ENCODE data around the gene NEUROG3. TPM values are rescaled to one million over a fixed set of nuclear protein-coding genes. Genes with fewer than 3 reads are reported as not detected.

The NEUROG3 gene
- total RNA-seq, 1 donor from 2014 or later, result not detected

GRCh38 chr10:69584624-69585023 is 11.4 kb upstream of the NEUROG3 start:
- H3K4me3 ChIP-seq, result no peak overlapping the region
- peaks cover 4% of the 10 kb centered on the region for H3K9me3 ChIP-seq (replicated peaks)
- no peak for DNase-seq
- H3K4me1 ChIP-seq, result no peaks in the 10 kb centered on the region
- intact Hi-C loops (cut with micrococcal nuclease), result no loop called here
- no peak overlapping the region for H3K27ac ChIP-seq (replicated peaks)
- no peaks in the 10 kb centered on the region for H3K36me3 ChIP-seq
- peaks cover 40% of the 10 kb centered on the region for H3K27me3 ChIP-seq (ENCODE audit: low read depth)
- no peak for TF ChIP-seq CTCF (IDR thresholded peaks at IDR 0.05; ENCODE audit: borderline replicate concordance)

- H3K27ac ChIP-seq (replicated peaks), result no peak overlapping the region
- intact Hi-C loops (cut with micrococcal nuclease), result no loop called here
- peaks cover 1% of the 10 kb centered on the region for H3K9me3 ChIP-seq (replicated peaks)
- H3K4me1 ChIP-seq, result no peaks in the 10 kb centered on the region
- peaks cover 54% of the 10 kb centered on the region for H3K27me3 ChIP-seq (ENCODE audit: low read depth)
- DNase-seq, result no peak
- TF ChIP-seq CTCF (IDR thresholded peaks at IDR 0.05; ENCODE audit: borderline replicate concordance), result no peak
- H3K36me3 ChIP-seq, result no peaks in the 10 kb centered on the region
- no peak overlapping the region for H3K4me3 ChIP-seq
Measured at GRCh38 chr10:69583106-69583505, 9.9 kb upstream of the NEUROG3 start.

GRCh38 chr10:69580435-69580834 is 7.2 kb upstream of the NEUROG3 start:
- DNase-seq, result no peak
- no peak for TF ChIP-seq CTCF (IDR thresholded peaks at IDR 0.05; ENCODE audit: borderline replicate concordance)
- H3K36me3 ChIP-seq, result no peaks in the 10 kb centered on the region
- intact Hi-C loops (cut with micrococcal nuclease), result no loop called here
- no peaks in the 10 kb centered on the region for H3K9me3 ChIP-seq (replicated peaks)
- H3K4me1 ChIP-seq, result no peaks in the 10 kb centered on the region
- H3K27ac ChIP-seq (replicated peaks), result no peak overlapping the region
- H3K27me3 ChIP-seq (ENCODE audit: low read depth), result peaks cover 75% of the 10 kb centered on the region
- no peak overlapping the region for H3K4me3 ChIP-seq

- Histone ChIP-seq H3K4me1 (peaks cover 4% of the 10 kb centered on the region), H3K9me3 (replicated peaks) (no peaks in the 10 kb centered on the region), H3K27me3 (ENCODE audit: low read depth) (peaks cover 79% of the 10 kb centered on the region), H3K4me3 (no peak overlapping the region), H3K27ac (replicated peaks) (no peak overlapping the region), H3K36me3 (no peaks in the 10 kb centered on the region)
- DNase-seq, result no peak
- TF ChIP-seq CTCF (IDR thresholded peaks at IDR 0.05; ENCODE audit: borderline replicate concordance), result no peak
- intact Hi-C loops (cut with micrococcal nuclease), result no loop called here
Measured at GRCh38 chr10:69579464-69580060, 6.3 kb upstream of the NEUROG3 start.

- Histone ChIP-seq H3K4me1 (peaks cover 12% of the 10 kb centered on the region), H3K36me3 (no peaks in the 10 kb centered on the region), H3K27me3 (ENCODE audit: low read depth) (peaks cover 86% of the 10 kb centered on the region), H3K27ac (replicated peaks) (no peak overlapping the region), H3K9me3 (replicated peaks) (no peaks in the 10 kb centered on the region), H3K4me3 (no peak overlapping the region)
- intact Hi-C loops (cut with micrococcal nuclease), result no loop called here
- TF ChIP-seq CTCF (IDR thresholded peaks at IDR 0.05; ENCODE audit: borderline replicate concordance), result no peak
- DNase-seq, result no peak
Measured at GRCh38 chr10:69578508-69578991, 5.3 kb upstream of the NEUROG3 start.

Measured in left ventricle myocardium inferior (tissue), 1 donor.